SJSA1 (cell line): ENCODE data around the gene EPC1. TPM values are rescaled to one million over a fixed set of nuclear protein-coding genes. Genes with fewer than 3 reads are reported as not detected.
"Not testable (repeated sequence)": the region's sequence is repeated elsewhere in the genome, so short reads cannot be mapped to it uniquely, and the experiment has no call there.

Source experiments
- DNase-seq, 2 experiments: peaks; one replicate each; pipeline ENCODE4 v3.0.0-alpha.2; 2015 to 2020; ENCODE audit warnings: low spot score in 2 of 2, low read depth in 1 of 2
- H3K27ac ChIP-seq: fragments of 250-450 bp; sonication (Bioruptor Pico); 2 replicates; pipeline ENCODE4 v1.5.1; 2020; ENCODE audit warnings: mild to moderate bottlenecking, moderate library complexity
- H3K27me3 ChIP-seq: fragments of 250-450 bp; sonication (Bioruptor Pico); replicated peaks from 2 replicates; pipeline ENCODE4 v1.5.1; 2020; ENCODE audit warnings: mild to moderate bottlenecking, moderate library complexity
- H3K36me3 ChIP-seq: fragments of 250-450 bp; sonication (Bioruptor Pico); 2 replicates; pipeline ENCODE4 v1.5.1; 2020; ENCODE audit warnings: mild to moderate bottlenecking
- H3K4me1 ChIP-seq: fragments of 250-450 bp; sonication (Bioruptor Pico); replicated peaks from 2 replicates; pipeline ENCODE4 v1.6.1; 2021; ENCODE audit warnings: mild to moderate bottlenecking
- H3K4me3 ChIP-seq: fragments of 250-450 bp; sonication (Bioruptor Pico); 2 replicates; pipeline ENCODE4 v1.5.1; 2020; ENCODE audit warnings: mild to moderate bottlenecking
- H3K9me3 ChIP-seq: fragments of 250-450 bp; sonication (Bioruptor Pico); replicated peaks from 2 replicates; pipeline ENCODE4 v1.5.1; 2020; ENCODE audit warnings: mild to moderate bottlenecking
- total RNA-seq: library from RNA; depleted of rRNA; stranded (reverse); fragments of >200 nt; shearing (Covaris generic); gene quantifications from 2 replicates; pipeline ENCODE4 v1.2.3, GENCODE V29; 2014; rRNA removed

The EPC1 gene, protein sequence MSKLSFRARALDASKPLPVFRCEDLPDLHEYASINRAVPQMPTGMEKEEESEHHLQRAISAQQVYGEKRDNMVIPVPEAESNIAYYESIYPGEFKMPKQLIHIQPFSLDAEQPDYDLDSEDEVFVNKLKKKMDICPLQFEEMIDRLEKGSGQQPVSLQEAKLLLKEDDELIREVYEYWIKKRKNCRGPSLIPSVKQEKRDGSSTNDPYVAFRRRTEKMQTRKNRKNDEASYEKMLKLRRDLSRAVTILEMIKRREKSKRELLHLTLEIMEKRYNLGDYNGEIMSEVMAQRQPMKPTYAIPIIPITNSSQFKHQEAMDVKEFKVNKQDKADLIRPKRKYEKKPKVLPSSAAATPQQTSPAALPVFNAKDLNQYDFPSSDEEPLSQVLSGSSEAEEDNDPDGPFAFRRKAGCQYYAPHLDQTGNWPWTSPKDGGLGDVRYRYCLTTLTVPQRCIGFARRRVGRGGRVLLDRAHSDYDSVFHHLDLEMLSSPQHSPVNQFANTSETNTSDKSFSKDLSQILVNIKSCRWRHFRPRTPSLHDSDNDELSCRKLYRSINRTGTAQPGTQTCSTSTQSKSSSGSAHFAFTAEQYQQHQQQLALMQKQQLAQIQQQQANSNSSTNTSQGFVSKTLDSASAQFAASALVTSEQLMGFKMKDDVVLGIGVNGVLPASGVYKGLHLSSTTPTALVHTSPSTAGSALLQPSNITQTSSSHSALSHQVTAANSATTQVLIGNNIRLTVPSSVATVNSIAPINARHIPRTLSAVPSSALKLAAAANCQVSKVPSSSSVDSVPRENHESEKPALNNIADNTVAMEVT
- 22.0 and 43.9 TPM in 2 replicates for total RNA-seq

DNA sequence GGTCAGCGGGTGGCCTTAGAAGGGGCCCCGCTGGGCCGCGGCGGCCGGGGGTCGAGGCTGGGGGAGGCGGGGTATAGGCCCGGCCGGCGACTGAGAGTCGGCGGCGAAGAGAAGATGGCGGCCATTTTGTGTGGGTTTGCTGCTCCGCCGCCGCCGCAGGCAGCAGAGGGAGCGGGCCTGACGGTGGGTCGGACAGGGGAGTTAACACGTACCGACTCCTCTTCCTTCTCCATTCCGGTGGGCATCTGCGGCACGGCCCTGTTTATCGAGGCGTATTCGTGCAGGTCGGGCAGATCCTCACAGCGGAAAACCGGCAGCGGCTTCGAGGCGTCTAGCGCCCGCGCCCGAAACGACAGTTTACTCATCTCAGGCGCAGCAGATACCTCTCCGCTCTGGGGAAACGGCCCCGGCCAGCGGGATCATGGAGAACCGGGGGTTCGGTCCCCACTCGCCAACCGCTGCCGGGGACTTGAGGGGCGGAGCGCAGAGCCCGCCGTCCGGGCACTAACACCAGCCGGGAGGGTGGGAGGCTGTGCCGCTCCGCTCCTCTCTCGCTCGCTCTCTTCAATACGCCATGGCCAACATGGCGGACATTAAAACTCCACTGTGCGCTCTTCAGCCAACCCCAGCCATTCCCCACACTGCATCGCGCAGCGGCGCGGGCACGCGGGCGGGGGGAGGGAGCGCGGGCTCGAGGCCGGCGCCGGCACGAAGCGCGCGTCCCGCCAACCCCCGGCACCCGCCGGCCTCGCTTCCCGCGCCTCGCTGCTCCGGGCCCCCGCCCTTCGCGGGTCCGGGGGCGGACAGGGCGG is at the start of gene EPC1:
Gene EPC1, minus strand, starts transcription at position 608 of the 812 bp plus-strand sequence. Its CDS starts 243 bp downstream, at position 365.
- peak; percentile 86 to 96 for DNase-seq
- peak within 1 kb of the TSS; percentile 100 for H3K27ac ChIP-seq
- no peaks in the 10 kb centered on the region for H3K27me3 ChIP-seq
- peak within 1 kb of the TSS; percentile 88 for H3K4me3 ChIP-seq
- peaks cover 13% of the 10 kb centered on the region for H3K4me1 ChIP-seq
- H3K9me3 ChIP-seq: no peaks in the 10 kb centered on the region
- H3K36me3 ChIP-seq: peaks cover 43% of the 10 kb centered on the region

- no peaks in the 10 kb centered on the region; the same call in 1 of the 2 replicates for H3K9me3 ChIP-seq
- H3K4me1 ChIP-seq: no peaks in the 10 kb centered on the region
- no peak overlapping the region for H3K27ac ChIP-seq
- no peak overlapping the region for H3K4me3 ChIP-seq
- no peaks in the 10 kb centered on the region for H3K27me3 ChIP-seq
- DNase-seq: no peak
- no peaks in the 10 kb centered on the region for H3K36me3 ChIP-seq
Observed at GRCh38 chr10:32393911-32394310, 47.0 kb upstream of the EPC1 start.

GRCh38 chr10:32392284-32392683 is 45.3 kb upstream of the EPC1 start:
- not testable (repeated sequence) for H3K4me1 ChIP-seq, H3K36me3 ChIP-seq, H3K27me3 ChIP-seq, H3K4me3 ChIP-seq, H3K27ac ChIP-seq, DNase-seq, H3K9me3 ChIP-seq

GRCh38 chr10:32390193-32390592 is 43.2 kb upstream of the EPC1 start:
- H3K4me3 ChIP-seq: no peak overlapping the region
- no peak overlapping the region for H3K27ac ChIP-seq
- no peak for DNase-seq
- no peaks in the 10 kb centered on the region; the same call in 1 of the 2 replicates for H3K9me3 ChIP-seq
- H3K36me3 ChIP-seq: no peaks in the 10 kb centered on the region
- no peaks in the 10 kb centered on the region for H3K4me1 ChIP-seq
- no peaks in the 10 kb centered on the region for H3K27me3 ChIP-seq

GRCh38 chr10:32388258-32389027 is 41.5 kb upstream of the EPC1 start:
- Histone ChIP-seq H3K4me3 (no peak overlapping the region), H3K27me3 (no peaks in the 10 kb centered on the region), H3K36me3 (no peaks in the 10 kb centered on the region), H3K4me1 (no peaks in the 10 kb centered on the region), H3K27ac (no peak overlapping the region), H3K9me3 (no peaks in the 10 kb centered on the region; the same call in 1 of the 2 replicates)
- DNase-seq: no peak

- Histone ChIP-seq H3K9me3 (no peaks in the 10 kb centered on the region), H3K27me3 (no peaks in the 10 kb centered on the region), H3K27ac (no peak overlapping the region), H3K36me3 (no peaks in the 10 kb centered on the region), H3K4me1 (no peaks in the 10 kb centered on the region), H3K4me3 (no peak overlapping the region)
- no peak for DNase-seq
Observed at GRCh38 chr10:32386623-32387260, 39.8 kb upstream of the EPC1 start.

- DNase-seq: no peak
- Histone ChIP-seq H3K4me3 (no peak overlapping the region), H3K36me3 (no peaks in the 10 kb centered on the region), H3K9me3 (no peaks in the 10 kb centered on the region), H3K27ac (no peak overlapping the region), H3K27me3 (no peaks in the 10 kb centered on the region), H3K4me1 (no peaks in the 10 kb centered on the region)
Observed at GRCh38 chr10:32384171-32384570, 37.2 kb upstream of the EPC1 start.

- H3K36me3 ChIP-seq: no peaks in the 10 kb centered on the region
- H3K27me3 ChIP-seq: no peaks in the 10 kb centered on the region
- no peak overlapping the region for H3K27ac ChIP-seq
- no peaks in the 10 kb centered on the region for H3K4me1 ChIP-seq
- H3K4me3 ChIP-seq: no peak overlapping the region
- H3K9me3 ChIP-seq: no peaks in the 10 kb centered on the region
- no peak for DNase-seq
Observed at GRCh38 chr10:32381165-32381564, 34.2 kb upstream of the EPC1 start.

DNA sequence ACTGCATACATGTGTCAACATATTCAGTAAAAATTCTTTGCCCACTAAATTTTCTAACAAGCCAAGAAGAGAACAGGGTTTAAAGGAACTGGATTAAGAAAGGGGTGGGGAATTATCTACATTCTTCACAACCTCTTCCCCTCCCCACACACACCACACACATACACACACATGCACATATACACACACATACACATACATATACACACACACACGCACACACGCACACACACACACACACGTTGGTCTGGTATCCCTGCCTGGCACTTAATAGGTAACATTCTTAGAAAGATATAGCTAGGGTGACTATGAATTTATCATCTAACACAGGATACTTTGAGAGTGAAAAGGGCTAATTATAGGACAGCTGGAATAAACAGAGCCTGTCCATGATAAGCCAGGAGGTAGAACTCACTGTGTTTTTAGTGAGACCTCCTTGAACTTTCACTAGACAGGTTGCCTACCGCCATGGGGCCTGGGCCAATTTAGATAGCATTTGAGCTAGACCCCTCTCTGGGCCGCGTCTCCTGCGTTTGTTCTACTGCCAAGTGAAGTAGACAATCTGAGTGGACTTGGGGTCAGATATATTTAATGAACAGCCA is 33.1 kb upstream of the EPC1 start:
- Histone ChIP-seq H3K4me1 (no peaks in the 10 kb centered on the region), H3K27me3 (no peaks in the 10 kb centered on the region), H3K9me3 (no peaks in the 10 kb centered on the region), H3K36me3 (no peaks in the 10 kb centered on the region), H3K27ac (no peak overlapping the region), H3K4me3 (no peak overlapping the region)
- DNase-seq: no peak

- H3K4me3 ChIP-seq: peak overlapping the region; percentile 46
- no peaks in the 10 kb centered on the region for H3K4me1 ChIP-seq
- peak overlapping the region; percentile 38 for H3K27ac ChIP-seq
- no peaks in the 10 kb centered on the region for H3K9me3 ChIP-seq
- H3K36me3 ChIP-seq: no peaks in the 10 kb centered on the region
- no peaks in the 10 kb centered on the region for H3K27me3 ChIP-seq
- peak in 1 of 2 experiments; percentile 65 for DNase-seq
Observed at GRCh38 chr10:32379318-32379949, 32.5 kb upstream of the EPC1 start.

DNA sequence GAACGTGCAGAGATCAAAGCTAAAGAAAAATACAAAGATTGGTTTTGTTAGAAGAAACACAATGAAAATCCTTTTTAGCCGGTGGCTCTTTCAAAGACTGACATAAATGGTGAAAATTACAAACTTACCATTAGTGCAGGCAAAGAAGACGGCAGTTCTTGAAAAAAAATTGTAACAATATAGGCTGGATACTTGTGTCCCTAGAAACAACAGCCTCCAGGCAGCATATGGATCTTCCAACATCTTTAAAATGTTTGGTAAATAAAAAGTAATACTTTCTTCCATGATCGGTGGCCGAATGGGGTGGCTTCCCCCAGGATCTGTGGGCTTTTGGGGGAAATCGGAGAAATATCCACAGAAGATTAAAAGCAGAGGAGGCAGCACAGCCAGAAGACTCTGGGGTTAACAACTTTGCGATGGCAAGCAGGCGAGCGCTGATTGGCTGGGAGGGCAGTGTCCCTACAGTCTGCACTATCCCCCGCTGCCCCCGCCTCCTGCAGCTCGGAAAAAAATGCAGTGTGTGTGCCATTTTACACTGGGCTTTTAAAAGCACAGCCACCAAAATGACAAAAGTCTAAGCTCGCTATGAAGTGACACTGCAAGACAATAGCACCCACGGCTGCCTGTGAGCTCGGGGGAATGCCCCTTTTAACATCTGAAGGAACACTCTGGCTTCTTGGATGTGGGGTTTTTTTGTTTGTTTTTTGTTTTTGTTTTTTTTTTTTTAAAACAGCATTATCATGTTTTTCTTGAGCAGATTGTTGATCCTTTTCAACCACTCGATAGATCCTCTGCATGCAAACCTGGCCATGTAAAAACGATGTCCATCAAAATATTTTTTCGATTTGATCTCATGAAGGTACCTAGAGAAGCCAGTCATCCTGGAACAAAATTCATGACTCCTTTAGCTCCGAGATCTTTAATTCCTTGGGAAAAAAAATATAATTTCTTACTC is 31.7 kb upstream of the EPC1 start:
- DNase-seq: peak; percentile 80 to 92
- H3K4me3 ChIP-seq: peak overlapping the region; percentile 46
- H3K36me3 ChIP-seq: no peaks in the 10 kb centered on the region
- no peaks in the 10 kb centered on the region for H3K4me1 ChIP-seq
- peak overlapping the region; percentile 38 for H3K27ac ChIP-seq
- no peaks in the 10 kb centered on the region for H3K27me3 ChIP-seq
- no peaks in the 10 kb centered on the region for H3K9me3 ChIP-seq
